WI38 (cell line): ENCODE results near the gene LILRB3.
"Not testable (repeated sequence)": the region's sequence is repeated elsewhere in the genome, so short reads cannot be mapped to it uniquely, and the experiment has no call there.

Experiments
- H3K4me3 ChIP-seq: 2 replicates; pipeline ENCODE4 v1.5.1; 2011; ENCODE audit warnings: low read depth, mild to moderate bottlenecking, control low read depth, low read length
- CTCF ChIP-seq: IDR thresholded peaks from 2 replicates; pipeline ENCODE4 v1.5.1; 2012; ENCODE audit warnings: low read depth, mild to moderate bottlenecking, control low read depth, low read length

Gene LILRB3

GRCh38 chr19:54216869-54217268, 5.9 kb downstream of the LILRB3 start:
- no peak overlapping the region for H3K4me3 ChIP-seq
- no peak for TF ChIP-seq CTCF

GRCh38 chr19:54214734-54215133, 8.1 kb downstream of the LILRB3 start:
- H3K4me3 ChIP-seq, result not testable (repeated sequence)

GRCh38 chr19:54214217-54214616, 8.6 kb downstream of the LILRB3 start:
- H3K4me3 ChIP-seq, result not testable (repeated sequence)

GRCh38 chr19:54211235-54211634, 11.6 kb downstream of the LILRB3 start:
- H3K4me3 ChIP-seq, result no peak overlapping the region
- no peak for TF ChIP-seq CTCF

GRCh38 chr19:54209811-54210494, 12.9 kb downstream of the LILRB3 start:
- no peak for TF ChIP-seq CTCF
- no peak overlapping the region for H3K4me3 ChIP-seq

GRCh38 chr19:54209058-54209810, 13.6 kb downstream of the LILRB3 start:
- TF ChIP-seq CTCF, result no peak
- H3K4me3 ChIP-seq, result no peak overlapping the region

- H3K4me3 ChIP-seq, result no peak overlapping the region
- no peak for TF ChIP-seq CTCF
Observed at GRCh38 chr19:54208784-54209057, 14.1 kb downstream of the LILRB3 start.

GRCh38 chr19:54207983-54208783, 14.6 kb downstream of the LILRB3 start:
- no peak overlapping the region for H3K4me3 ChIP-seq
- no peak for TF ChIP-seq CTCF
